ENCODE measurements around the gene KCNQ4. TPM values are rescaled to one million over a fixed set of nuclear protein-coding genes. Genes with fewer than 3 reads are reported as not detected.

Gene KCNQ4
- total RNA-seq, 1 experiment from 2014 or later = 1.4 TPM

- no peak overlapping the region for H2AFZ ChIP-seq (ENCODE audit: low read length)
- no peaks in the 10 kb centered on the region for H3K4me1 ChIP-seq (ENCODE audit: insufficient read depth, low read length)
- Mint-ChIP-seq H3K4me1 (peaks cover 0 to 3% of the 10 kb centered on the region in 2 experiments; a peak in 3 of 4 replicates), H3K9me3 (peaks cover 0 to 2% of the 10 kb centered on the region in 2 experiments; a peak in 1 of 5 replicates), H3K4me3 (no peak overlapping the region), H3K36me3 (ENCODE audit: insufficient read depth in 1 of 3, low read depth in 3 of 3) (no peaks in the 10 kb centered on the region), H3K27ac (no peak overlapping the region), H3K27me3 (ENCODE audit: low read depth) (peaks cover 7% of the 10 kb centered on the region)
- H3K14ac ChIP-seq (ENCODE audit: insufficient read depth, low read length) = no peak overlapping the region
- H2AK5ac ChIP-seq (ENCODE audit: insufficient read length, low read length) = no peak overlapping the region
- no peak overlapping the region for H4K91ac ChIP-seq (ENCODE audit: insufficient read length, low read depth, low read length)
- no CpG with 5 or more reads among the region's 2 CpGs for WGBS (ENCODE audit: extremely low coverage, insufficient read length, low lambda C conversion rate)
- no peak overlapping the region for H2BK5ac ChIP-seq (ENCODE audit: insufficient read length, low read length)
- H2BK15ac ChIP-seq (ENCODE audit: low read depth, low read length) = no peak overlapping the region
- H3K23me2 ChIP-seq (ENCODE audit: insufficient read length, low read depth, low read length, poor library complexity, severe bottlenecking) = no peaks in the 10 kb centered on the region
- H3K27ac ChIP-seq (ENCODE audit: insufficient read length, low read depth, low read length) = no peak overlapping the region
- no peak overlapping the region for H3K23ac ChIP-seq (ENCODE audit: insufficient read length, low read depth, low read length)
- H3K27me3 ChIP-seq (ENCODE audit: insufficient read depth, low read length) = no peaks in the 10 kb centered on the region
- no peak overlapping the region for H4K5ac ChIP-seq (ENCODE audit: insufficient read length, low read depth, low read length)
- H3K9ac ChIP-seq (ENCODE audit: extremely low read depth, insufficient read length, low read length) = no peak overlapping the region
- H3K56ac ChIP-seq (ENCODE audit: insufficient read length, low read depth, low read length) = no peak overlapping the region
- no peaks in the 10 kb centered on the region for H3K79me1 ChIP-seq (ENCODE audit: insufficient read depth, low read depth, low read length, poor library complexity, severe bottlenecking)
- no peak for TF ChIP-seq CTCF (conservative IDR thresholded peaks at IDR 0.05)
- H2BK20ac ChIP-seq (ENCODE audit: low read depth, low read length, poor library complexity, severe bottlenecking) = no peak overlapping the region
- H3K4me2 ChIP-seq (ENCODE audit: insufficient read depth, insufficient read length, low read length) = no peak overlapping the region
- H3K4ac ChIP-seq (ENCODE audit: low read depth, low read length) = no peak overlapping the region
- no peaks in the 10 kb centered on the region for H3K9me3 ChIP-seq (ENCODE audit: control insufficient read depth, low read depth, low read length)
- DNase-seq = no peak
- H3T11ph ChIP-seq (ENCODE audit: low read length) = no peak overlapping the region
- H2BK120ac ChIP-seq (ENCODE audit: low read depth, low read length, poor library complexity, severe bottlenecking) = no peak overlapping the region
- H3K79me2 ChIP-seq (ENCODE audit: insufficient read depth, low read length) = no peaks in the 10 kb centered on the region
- no peak overlapping the region for H2BK12ac ChIP-seq (ENCODE audit: insufficient read length, low read depth, low read length)
- no peak overlapping the region for H4K8ac ChIP-seq (replicated peaks; ENCODE audit: insufficient read length, low read depth, low read length)
- H3K18ac ChIP-seq (ENCODE audit: insufficient read length, low read depth, low read length) = no peak overlapping the region
- H4K20me1 ChIP-seq (ENCODE audit: control insufficient read depth, insufficient read depth, insufficient read length) = no peaks in the 10 kb centered on the region
These were observed 86.6 kb downstream of the KCNQ4 start for GRCh38 chr1:40870135-40870728.
